Ectodermal cell (in vitro differentiated cells): ENCODE data around the gene ARPC1A.

Experiments used
- H3K27ac ChIP-seq: 2 replicates; pipeline ENCODE4 v1.7.0; 2013; ENCODE audit warnings: mild to moderate bottlenecking, low read depth, low read length; ENCODE audit not compliant: insufficient read depth, poor library complexity, severe bottlenecking
- H3K27me3 ChIP-seq: 2 replicates; pipeline ENCODE4 v1.7.0; 2013; ENCODE audit warnings: mild to moderate bottlenecking, low read length; ENCODE audit not compliant: insufficient read depth, control insufficient read depth, poor library complexity, severe bottlenecking
- H3K36me3 ChIP-seq: one replicate; pipeline ENCODE4 v1.7.0; 2013; ENCODE audit warnings: low read length; ENCODE audit not compliant: control insufficient read depth, insufficient read depth
- H3K4me1 ChIP-seq: one replicate; pipeline ENCODE4 v1.7.0; 2013; ENCODE audit warnings: low read length; ENCODE audit not compliant: control insufficient read depth, insufficient read depth
- H3K4me3 ChIP-seq: 2 replicates; pipeline ENCODE4 v1.7.0; 2013; ENCODE audit warnings: low read depth, low read length, control low read depth; ENCODE audit not compliant: insufficient read depth
- H3K9me3 ChIP-seq: 2 replicates; pipeline ENCODE4 v1.7.0; 2013; ENCODE audit warnings: mild to moderate bottlenecking, low read length, moderate library complexity; ENCODE audit not compliant: control insufficient read depth
- WGBS, 2 experiments: methylation state at CpG; one replicate each; pipeline ENCODE4 v1.1.7; 2013; ENCODE audit warnings: missing lambda C conversion rate in 2 of 2; 5-methylcytosine and 5-hydroxymethylcytosine counted together

Gene ARPC1A

GRCh38 chr7:99296471-99296870 lies 29.2 kb upstream of the ARPC1A start:
- WGBS, 2 experiments: 92 to 93% methylated on average over 5 of the region's 5 CpGs
- Histone ChIP-seq H3K27me3 (no peaks in the 10 kb centered on the region), H3K9me3 (no peaks in the 10 kb centered on the region), H3K4me3 (no peak overlapping the region), H3K36me3 (no peaks in the 10 kb centered on the region), H3K27ac (no peak overlapping the region), H3K4me1 (no peaks in the 10 kb centered on the region)

GRCh38 chr7:99301496-99301895 lies 24.2 kb upstream of the ARPC1A start:
- WGBS, 2 experiments: 90 to 92% methylated on average over 19 of the region's 19 CpGs
- no peaks in the 10 kb centered on the region for H3K27me3 ChIP-seq
- H3K27ac ChIP-seq: no peak overlapping the region
- no peaks in the 10 kb centered on the region for H3K4me1 ChIP-seq
- H3K4me3 ChIP-seq: no peak overlapping the region
- no peaks in the 10 kb centered on the region for H3K36me3 ChIP-seq
- no peaks in the 10 kb centered on the region for H3K9me3 ChIP-seq

GRCh38 chr7:99305473-99306260 lies 20.0 kb upstream of the ARPC1A start:
- H3K36me3 ChIP-seq: no peaks in the 10 kb centered on the region
- no peaks in the 10 kb centered on the region for H3K4me1 ChIP-seq
- no peaks in the 10 kb centered on the region for H3K27me3 ChIP-seq
- H3K9me3 ChIP-seq: no peaks in the 10 kb centered on the region
- no peak overlapping the region for H3K4me3 ChIP-seq
- no peak overlapping the region for H3K27ac ChIP-seq
- WGBS, 2 experiments: 92% methylated on average over 16 of the region's 16 CpGs

GRCh38 chr7:99308461-99309074 lies 17.1 kb upstream of the ARPC1A start:
- Histone ChIP-seq H3K4me3 (no peak overlapping the region), H3K4me1 (no peaks in the 10 kb centered on the region), H3K36me3 (no peaks in the 10 kb centered on the region), H3K9me3 (no peaks in the 10 kb centered on the region), H3K27ac (no peak overlapping the region), H3K27me3 (no peaks in the 10 kb centered on the region)
- WGBS, 2 experiments: 90 to 93% methylated on average over 6 to 7 of the region's 7 CpGs

DNA sequence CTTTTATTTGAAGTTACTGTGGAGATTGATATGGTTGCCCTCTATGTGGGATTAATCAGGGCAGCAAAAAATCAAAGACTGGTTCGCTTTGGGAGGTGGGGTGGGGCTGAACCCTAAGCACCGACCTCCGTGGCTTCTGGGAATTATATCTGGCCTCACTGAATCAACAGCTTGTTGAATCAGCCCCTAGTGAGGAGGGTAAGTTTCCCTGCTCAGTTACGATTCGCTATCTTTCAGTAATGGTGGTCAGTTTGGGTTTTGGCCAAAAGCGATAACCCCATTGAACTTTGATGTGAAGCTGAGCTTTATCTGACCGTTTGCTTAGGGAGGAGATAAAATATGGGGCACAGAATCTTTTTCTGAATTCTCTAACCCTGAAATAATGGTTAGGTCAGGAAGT lies 16.6 kb upstream of the ARPC1A start:
- WGBS, 2 experiments: 93 to 94% methylated on average over 7 of the region's 7 CpGs
- no peaks in the 10 kb centered on the region for H3K36me3 ChIP-seq
- no peak overlapping the region for H3K27ac ChIP-seq
- no peaks in the 10 kb centered on the region for H3K4me1 ChIP-seq
- H3K9me3 ChIP-seq: no peaks in the 10 kb centered on the region
- H3K27me3 ChIP-seq: no peaks in the 10 kb centered on the region
- no peak overlapping the region for H3K4me3 ChIP-seq

DNA sequence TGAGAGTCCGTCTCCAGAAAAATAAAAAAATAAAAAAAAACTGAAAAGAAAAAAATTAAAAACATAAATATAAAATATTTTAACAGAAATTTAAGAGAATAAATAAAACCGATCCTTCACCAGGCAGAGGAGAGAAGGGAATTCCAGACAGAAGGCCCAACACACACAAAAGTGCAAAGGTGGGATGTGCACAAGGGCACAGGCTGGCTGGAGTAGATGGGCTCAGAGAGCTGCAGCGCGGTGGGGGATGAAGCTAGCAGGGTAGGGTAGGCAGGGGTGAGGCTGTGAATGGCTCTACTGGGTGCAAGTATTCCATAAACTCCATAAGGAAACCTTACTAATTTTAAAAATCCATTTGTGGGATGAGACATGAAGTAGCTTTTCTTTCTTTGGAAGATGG lies 15.7 kb upstream of the ARPC1A start:
- H3K36me3 ChIP-seq: no peaks in the 10 kb centered on the region
- no peak overlapping the region for H3K4me3 ChIP-seq
- no peaks in the 10 kb centered on the region for H3K9me3 ChIP-seq
- WGBS, 2 experiments: 96 to 100% methylated on average over 3 of the region's 4 CpGs
- no peak overlapping the region for H3K27ac ChIP-seq
- no peaks in the 10 kb centered on the region for H3K27me3 ChIP-seq
- H3K4me1 ChIP-seq: no peaks in the 10 kb centered on the region

DNA sequence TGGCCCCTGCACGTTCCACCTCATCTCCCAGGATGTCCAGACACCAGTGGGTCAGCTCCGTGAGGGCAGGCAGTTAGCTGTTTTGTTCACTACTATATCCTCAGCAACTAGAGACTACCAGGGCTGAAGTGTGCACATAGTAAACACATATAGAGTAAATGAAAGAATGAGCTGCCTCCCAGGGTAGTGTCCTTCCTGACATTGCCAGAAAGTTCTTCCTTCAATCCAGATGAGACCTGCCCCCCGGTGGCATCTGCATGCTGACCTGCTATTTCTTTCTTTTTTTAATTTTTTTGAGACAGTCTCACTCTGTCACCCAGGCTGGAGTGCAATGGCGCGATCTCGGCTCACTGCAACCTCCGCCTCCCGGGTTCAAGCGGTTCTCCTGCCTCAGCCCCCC lies 14.0 kb upstream of the ARPC1A start:
- 85 to 93% methylated on average over 8 to 9 of the region's 9 CpGs for WGBS, 2 experiments

DNA sequence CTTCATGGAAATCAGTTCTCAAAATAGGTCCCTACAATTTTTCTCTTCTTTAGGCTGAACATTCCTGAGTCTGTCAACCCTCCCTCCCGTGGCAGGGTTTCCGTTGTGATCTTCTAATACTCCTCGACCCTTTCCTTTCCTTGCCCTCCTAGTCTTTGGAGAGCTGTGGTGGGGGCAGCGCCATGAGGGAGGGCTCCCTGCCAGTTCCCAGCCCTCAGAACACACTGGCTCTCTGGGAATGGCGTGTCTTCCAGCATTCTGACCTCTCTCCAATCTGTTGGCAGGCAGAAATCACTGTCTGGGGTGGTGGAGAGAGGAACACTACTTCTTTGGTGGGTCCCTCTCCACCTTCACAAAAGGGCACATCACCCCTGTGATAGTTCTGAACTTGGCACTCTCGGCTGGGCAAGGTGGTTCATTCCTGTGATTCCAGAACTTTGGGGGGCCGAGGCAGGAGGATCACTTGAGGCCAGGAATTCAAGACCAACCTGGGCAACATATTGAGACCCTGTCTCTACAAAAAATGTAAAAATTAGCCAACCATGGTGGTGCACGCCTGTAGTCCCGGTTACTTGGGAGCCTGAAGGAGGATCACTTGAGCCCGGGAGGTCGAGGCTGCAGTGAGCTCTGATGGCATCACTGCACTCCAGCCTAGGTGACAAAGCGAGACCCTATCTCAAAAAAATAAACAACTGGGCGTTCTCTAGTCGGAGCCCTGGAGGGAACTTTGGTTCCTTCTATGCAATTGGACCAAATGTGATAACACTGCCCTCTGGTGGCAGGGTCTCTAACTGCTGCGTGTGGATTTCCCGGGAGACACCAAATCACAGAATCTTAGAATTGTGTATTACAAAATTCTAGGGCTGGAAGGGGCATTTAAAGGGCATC lies 13.1 kb upstream of the ARPC1A start:
- Histone ChIP-seq H3K4me3 (no peak overlapping the region), H3K27me3 (no peaks in the 10 kb centered on the region), H3K4me1 (no peaks in the 10 kb centered on the region), H3K9me3 (no peaks in the 10 kb centered on the region), H3K36me3 (no peaks in the 10 kb centered on the region), H3K27ac (no peak overlapping the region)
- WGBS, 2 experiments: 68% methylated on average over 16 of the region's 16 CpGs

More for the DNA sequence above, 14.0 kb upstream of the ARPC1A start:
- Histone ChIP-seq H3K27ac (no peak overlapping the region), H3K27me3 (no peaks in the 10 kb centered on the region), H3K9me3 (no peaks in the 10 kb centered on the region), H3K36me3 (no peaks in the 10 kb centered on the region), H3K4me1 (no peaks in the 10 kb centered on the region), H3K4me3 (no peak overlapping the region)

DNA sequence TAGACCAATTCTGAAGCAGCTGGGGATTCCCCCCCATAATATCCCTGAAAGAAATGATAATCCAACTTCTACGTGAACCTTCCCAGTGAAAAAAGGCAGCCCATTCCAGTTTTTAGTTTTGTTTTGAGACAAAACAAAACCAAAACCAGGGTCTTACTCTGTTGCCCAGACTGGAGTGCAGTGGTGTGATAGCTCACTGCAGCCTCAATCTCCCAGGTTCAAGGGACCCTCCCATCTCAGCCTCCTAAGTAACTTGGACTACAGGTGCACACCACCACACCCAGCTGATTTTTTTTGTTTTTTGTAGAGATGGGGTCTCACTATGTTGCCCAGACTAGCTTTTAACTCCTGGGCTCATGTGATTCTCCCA lies 12.5 kb upstream of the ARPC1A start:
- Histone ChIP-seq H3K27ac (no peak overlapping the region), H3K4me1 (no peaks in the 10 kb centered on the region), H3K9me3 (no peaks in the 10 kb centered on the region), H3K36me3 (no peaks in the 10 kb centered on the region), H3K4me3 (no peak overlapping the region), H3K27me3 (no peaks in the 10 kb centered on the region)
- WGBS, 2 experiments: 76 to 84% methylated on average over 1 of the region's 1 CpG

- Histone ChIP-seq H3K4me1 (no peaks in the 10 kb centered on the region), H3K9me3 (no peaks in the 10 kb centered on the region), H3K4me3 (no peak overlapping the region), H3K27ac (no peak overlapping the region), H3K27me3 (no peaks in the 10 kb centered on the region), H3K36me3 (no peaks in the 10 kb centered on the region)
- WGBS, 2 experiments: 92 to 95% methylated on average over 7 of the region's 7 CpGs
Observed at GRCh38 chr7:99314504-99314903, 11.2 kb upstream of the ARPC1A start.
